GM19023 (cell line): Measurements from ENCODE around the gene SAP30L.

Experiments
- ATAC-seq: cut with Tn5 transposase; IDR thresholded peaks from one replicate; pipeline ENCODE4 v1.9.1; 2021; ENCODE audit warnings: mild to moderate bottlenecking, moderate library complexity; ENCODE audit not compliant: unreplicated experiment

SAP30L gene

DNA sequence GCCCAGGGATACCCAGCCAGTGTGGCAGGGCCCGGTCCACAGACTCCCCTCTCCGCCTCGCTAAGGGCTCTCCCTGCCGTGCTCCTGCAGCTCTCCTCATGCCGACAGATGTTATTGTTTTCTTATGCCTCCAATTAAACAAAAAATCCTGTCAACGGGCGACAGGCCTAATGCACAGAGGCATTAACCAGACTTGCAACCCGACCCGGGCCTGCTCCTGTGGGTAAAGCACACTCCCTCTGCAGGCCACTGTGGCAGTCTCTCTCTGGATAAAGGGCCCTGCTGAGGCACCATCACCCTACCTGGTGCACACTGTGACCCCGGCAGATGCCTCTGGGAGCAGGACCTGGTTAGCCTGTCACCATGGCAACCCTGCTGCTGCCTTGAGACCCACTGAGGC, 59.8 kb downstream of the SAP30L start:
- no peak for ATAC-seq

DNA sequence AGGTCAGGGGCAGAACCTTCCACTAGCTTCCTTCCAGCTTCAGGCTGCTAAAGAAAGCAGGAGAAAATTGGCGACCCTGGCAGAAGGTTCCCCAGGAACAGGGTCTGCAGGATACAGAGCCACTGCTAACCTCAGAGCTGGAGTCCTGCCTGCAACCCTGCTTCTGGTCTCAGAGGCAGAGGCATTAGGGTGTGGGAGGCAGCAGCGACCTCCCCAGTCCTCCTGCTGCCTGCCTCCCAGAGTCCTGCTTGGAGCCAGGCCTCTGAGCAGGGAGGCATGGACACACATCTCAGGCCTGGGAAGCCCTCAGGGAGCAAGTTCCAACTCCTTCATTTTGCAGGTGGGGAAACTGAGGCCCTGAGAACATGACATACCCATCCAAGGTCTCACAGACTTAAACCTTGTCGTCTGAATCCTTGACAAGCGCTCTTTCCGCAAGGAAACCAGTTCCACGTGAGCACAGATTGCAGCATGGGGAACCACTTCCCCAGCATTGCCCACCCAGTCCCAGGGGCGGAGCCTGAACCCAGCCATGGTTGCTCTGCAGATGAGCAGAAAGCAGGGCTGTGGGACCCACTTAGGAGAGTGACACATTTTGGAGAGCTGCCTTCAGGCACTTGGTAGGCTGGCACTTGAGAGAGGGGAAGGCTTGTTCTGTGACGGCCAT, 60.4 kb downstream of the SAP30L start:
- ATAC-seq, result no peak

DNA sequence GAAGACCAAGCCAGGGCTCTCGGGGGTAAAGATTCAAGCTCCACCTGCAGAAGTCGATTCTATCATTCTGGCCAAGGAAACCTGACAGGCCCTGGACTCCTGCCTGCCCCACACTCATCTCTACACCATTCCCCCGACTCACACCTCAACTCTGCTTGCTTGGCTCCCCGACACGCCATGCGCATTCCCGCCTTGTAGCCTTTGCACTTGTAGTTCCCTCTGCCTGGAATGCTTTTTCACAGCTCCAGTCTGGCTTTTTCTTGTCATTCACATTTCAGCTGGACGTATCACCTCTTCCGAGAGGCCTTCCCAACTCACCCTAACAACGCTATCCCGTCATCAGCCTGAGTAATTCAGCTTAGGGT, 60.9 kb downstream of the SAP30L start:
- ATAC-seq, result no peak

DNA sequence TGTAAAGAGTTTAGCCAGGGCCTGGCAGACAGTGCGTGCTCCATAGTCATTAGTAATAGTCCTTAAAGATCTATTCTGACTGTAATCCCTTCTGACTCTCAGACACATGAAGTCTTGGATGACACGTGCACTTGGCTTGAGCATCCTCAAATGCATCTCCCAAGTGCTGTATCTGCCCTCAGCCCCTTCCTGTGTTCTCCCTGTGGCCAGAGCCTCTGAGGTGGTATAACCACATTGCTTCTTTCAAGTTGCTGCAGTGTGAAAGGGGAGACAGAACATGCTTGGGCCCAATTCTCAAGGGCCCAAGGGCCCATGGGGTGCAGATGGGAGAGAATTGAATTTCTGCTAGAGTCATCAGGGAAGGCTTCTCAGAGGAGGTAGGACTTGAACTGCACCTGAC, 62.3 kb downstream of the SAP30L start:
- ATAC-seq, result no peak

DNA sequence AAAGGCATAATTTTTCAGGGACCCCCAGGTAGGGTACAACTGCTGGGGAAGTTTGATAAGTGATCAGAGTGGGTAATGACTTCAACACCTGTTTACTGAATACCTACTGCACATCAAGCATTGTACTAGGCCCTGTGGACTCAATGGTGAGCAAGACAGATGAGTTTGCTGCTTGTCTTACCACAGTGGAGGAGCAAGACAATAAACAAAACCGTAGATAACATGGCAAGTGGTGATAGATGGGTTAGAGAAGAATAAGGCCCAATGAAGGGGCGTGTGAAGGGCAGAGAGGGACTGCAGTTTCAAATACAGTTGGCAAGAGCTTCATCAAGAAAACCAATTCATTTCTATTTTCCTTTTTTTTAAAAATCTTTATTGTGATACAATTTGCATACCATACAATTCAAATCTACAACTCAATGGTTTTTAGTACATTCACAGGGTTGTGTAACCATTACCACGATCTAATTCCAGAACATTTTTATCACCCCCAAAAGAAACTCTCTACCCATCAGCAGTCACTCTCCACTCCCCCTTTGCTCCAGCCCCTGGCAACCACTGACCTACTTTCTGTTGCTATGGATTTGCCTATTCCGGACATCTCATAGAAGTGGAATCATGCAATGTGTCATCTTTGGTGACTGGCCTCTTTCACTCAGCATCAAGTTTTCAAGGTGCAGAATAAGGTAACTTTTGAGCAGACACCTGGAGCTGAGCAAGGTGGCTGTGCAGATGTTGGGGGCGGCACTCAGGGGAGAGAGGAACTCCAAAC, 64.2 kb downstream of the SAP30L start:
- no peak for ATAC-seq
